HG02852 (cell line): ENCODE results near the gene ARPC1A.
"Not testable (repeated sequence)": the region's sequence is repeated elsewhere in the genome, so short reads cannot be mapped to it uniquely, and the experiment has no call there.

ENCODE experiments used
- ATAC-seq: cut with Tn5 transposase; IDR thresholded peaks from one replicate; pipeline ENCODE4 v1.9.1; 2021; ENCODE audit warnings: mild to moderate bottlenecking, moderate library complexity; ENCODE audit not compliant: unreplicated experiment

Gene ARPC1A

GRCh38 chr7:99386584-99387238 is 61.0 kb downstream of the ARPC1A start:
- no peak for ATAC-seq

GRCh38 chr7:99387239-99387635 is 61.5 kb downstream of the ARPC1A start:
- not testable (repeated sequence) for ATAC-seq

DNA sequence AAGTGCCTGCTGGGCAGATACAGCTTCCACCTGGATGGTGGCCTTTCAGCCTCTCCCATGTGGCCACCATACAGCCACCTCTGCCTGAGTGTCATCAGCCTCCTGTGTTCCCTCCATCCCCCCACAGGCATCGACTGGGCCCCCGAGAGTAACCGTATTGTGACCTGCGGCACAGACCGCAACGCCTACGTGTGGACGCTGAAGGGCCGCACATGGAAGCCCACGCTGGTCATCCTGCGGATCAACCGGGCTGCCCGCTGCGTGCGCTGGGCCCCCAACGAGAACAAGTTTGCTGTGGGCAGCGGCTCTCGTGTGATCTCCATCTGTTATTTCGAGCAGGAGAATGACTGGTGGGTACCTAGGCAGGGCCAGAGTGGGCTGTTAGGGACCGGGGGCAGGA is 62.2 kb downstream of the ARPC1A start:
- ATAC-seq: no peak

GRCh38 chr7:99389772-99390171 is 64.1 kb downstream of the ARPC1A start:
- no peak for ATAC-seq

DNA sequence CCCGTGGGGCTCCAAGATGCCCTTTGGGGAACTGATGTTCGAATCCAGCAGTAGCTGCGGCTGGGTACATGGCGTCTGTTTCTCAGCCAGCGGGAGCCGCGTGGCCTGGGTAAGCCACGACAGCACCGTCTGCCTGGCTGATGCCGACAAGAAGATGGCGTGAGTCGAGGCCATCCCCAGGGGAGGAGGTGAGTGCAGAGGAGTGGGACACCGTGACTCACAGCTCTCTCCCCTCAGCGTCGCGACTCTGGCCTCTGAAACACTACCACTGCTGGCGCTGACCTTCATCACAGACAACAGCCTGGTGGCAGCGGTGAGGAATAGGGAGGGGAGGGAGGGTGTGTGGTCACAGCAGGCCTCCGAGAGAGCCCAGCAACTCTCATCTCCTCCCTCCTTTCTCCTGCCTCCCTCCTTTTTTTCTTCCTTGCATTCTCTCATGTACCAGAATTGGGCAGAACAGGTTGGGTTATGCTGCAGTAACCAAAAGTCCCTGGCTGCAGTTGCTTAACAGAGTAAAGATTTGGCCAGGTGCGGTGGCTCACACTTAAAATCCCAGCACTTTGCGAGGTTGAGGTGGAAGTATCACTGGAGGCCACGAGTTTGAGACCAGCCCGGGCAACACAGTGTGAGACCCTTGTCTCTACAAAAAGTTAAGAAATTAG is 65.4 kb downstream of the ARPC1A start:
- no peak for ATAC-seq

DNA sequence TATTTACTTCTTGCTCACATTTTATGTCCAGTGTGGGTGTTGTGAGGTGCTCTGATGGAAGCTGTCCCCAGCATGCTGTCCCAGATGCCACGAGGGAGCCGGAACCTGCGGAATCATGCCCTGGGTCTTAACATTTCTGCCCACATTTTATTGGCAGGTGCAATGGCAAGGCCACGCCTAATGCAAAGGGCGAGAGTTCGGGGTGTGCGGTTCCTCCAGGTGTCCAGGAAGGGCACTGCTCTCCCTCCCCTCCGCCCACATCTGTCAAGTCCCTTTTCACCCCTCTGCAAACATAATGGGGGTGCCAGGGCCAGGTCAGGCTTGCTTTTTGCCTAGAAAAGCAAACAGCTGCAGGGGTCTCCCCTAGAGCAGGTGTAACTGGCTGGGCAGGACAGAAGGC is 66.3 kb downstream of the ARPC1A start:
- ATAC-seq: no peak

- peak; percentile 45 for ATAC-seq
Measured at GRCh38 chr7:99392659-99393354, 67.1 kb downstream of the ARPC1A start.

GRCh38 chr7:99393355-99394187 is 67.9 kb downstream of the ARPC1A start:
- ATAC-seq: no peak

GRCh38 chr7:99394188-99394502 is 68.4 kb downstream of the ARPC1A start:
- ATAC-seq: no peak

- ATAC-seq: no peak
Measured at GRCh38 chr7:99395616-99396327, 70.1 kb downstream of the ARPC1A start.

DNA sequence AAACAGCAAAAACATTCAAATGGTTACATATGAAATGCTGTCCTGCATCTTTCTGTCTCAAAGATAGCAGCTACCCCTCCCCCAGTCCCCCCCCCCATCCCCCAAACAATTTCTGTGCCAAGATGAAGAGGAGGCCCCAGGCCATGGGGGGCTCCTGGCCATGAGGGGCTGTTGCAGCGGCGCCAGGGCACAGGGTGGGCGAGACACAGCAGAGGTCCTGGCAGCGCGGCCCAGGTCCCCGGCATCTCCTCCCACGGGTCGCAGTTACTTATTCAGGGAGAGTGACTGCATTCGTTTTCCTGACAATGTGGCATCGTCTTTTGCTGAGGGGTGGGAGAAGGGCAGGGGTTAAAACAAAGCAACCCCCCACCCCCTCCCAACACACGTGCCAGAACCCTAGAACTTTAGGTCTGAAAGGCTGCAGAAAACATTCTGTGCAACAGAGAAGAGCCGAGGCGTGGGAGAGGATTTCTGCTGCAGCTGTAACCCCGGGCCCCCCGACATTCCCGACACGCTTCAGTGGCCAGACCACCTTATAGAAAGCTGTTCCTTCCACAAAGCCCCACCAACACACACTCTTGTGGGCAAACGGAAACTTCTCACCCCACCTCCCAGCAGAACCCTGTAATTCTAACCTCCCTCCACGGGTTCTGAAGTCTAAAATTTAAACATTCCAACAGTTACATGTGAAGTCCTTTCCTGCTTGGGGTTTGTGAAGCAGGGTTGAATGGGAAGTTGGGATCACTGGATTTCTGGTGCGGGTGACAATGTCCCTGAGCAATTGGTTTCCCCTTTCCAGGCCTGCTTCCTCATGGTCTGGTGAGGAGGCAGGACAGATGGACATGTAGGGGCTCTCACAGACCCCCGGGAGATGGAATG is 71.0 kb downstream of the ARPC1A start:
- ATAC-seq: no peak

- ATAC-seq: no peak
Measured at GRCh38 chr7:99397297-99397983, 71.7 kb downstream of the ARPC1A start.

GRCh38 chr7:99398891-99399445 is 73.3 kb downstream of the ARPC1A start:
- no peak for ATAC-seq

- ATAC-seq: no peak
Measured at GRCh38 chr7:99399597-99399996, 73.9 kb downstream of the ARPC1A start.

DNA sequence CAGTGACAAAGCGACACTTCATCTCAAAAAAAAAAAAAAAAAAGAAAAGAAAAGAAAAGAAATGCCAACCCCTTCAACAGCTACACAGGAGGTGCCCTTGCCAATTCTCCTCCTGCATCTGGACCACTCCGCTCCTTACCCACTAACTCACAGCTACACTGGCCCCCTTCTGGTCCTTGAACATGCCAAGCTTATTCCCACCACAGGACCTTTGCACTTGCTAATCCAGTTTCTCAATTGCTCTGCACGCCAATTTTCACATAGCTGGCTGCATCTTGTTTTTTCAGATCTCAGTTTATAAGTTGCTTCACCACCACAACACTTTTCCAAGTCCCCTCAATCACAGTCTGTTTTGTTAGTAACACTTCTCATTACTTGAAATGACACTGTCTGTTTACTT is 77.2 kb downstream of the ARPC1A start:
- no peak for ATAC-seq

DNA sequence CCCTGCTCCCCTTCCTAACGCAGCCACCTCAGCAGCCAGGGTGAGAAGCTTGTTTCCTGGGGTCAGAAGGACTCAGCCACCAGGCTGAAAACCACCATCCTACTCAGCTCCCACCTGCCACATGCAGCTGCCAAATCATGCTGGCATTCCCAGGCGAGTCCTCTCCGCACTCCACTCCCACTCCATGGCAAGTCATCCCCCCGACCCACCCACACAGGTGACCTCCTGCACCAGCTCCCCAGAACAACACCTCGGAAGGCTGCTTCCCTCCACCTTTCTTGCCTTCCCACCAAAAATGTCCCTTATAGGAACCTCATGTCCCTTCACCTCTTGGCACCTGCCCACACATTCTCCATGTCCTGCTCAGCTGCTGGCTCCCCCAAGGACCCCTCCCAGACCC is 78.1 kb downstream of the ARPC1A start:
- no peak for ATAC-seq

- ATAC-seq: no peak
Measured at GRCh38 chr7:99404235-99404976, 78.7 kb downstream of the ARPC1A start.

DNA sequence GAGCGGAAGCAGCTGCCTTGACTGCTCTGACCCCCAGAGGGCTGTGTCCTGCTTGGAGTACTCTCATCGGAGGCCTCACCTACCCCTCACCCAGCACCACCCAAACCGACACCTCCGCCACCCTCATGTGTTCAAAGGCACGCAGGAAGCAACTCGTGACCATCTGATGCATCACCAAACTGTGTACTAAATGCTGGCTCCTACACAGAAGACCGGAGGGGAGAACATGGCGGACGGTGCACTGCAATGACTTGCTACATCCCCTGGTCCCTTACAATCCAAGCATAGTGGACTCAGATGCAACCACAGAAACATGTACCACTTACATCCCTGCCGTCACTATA is 79.3 kb downstream of the ARPC1A start:
- ATAC-seq: no peak
